Lower leg skin (tissue), 3 donors: ENCODE results near the gene NR1D2.

Source experiments
- POLR2A ChIP-seq, 2 donors: fragments of 450-650 bp; IDR thresholded peaks; one replicate each; pipeline ENCODE4 v1.6.1; 2016 to 2017; ENCODE audit warnings: antibody characterized with exemption in 2 of 2, mild to moderate bottlenecking in 1 of 2, moderate library complexity in 1 of 2
- TF ChIP-seq, protein P1 (sequence below), 3 donors: fragments of 450-650 bp; IDR thresholded peaks; one replicate each; pipeline ENCODE4 v1.5.1; 2016; ENCODE audit warnings: antibody characterized with exemption in 3 of 3, mild to moderate bottlenecking in 3 of 3, moderate library complexity in 2 of 3

- TF ChIP-seq, protein P1, sequence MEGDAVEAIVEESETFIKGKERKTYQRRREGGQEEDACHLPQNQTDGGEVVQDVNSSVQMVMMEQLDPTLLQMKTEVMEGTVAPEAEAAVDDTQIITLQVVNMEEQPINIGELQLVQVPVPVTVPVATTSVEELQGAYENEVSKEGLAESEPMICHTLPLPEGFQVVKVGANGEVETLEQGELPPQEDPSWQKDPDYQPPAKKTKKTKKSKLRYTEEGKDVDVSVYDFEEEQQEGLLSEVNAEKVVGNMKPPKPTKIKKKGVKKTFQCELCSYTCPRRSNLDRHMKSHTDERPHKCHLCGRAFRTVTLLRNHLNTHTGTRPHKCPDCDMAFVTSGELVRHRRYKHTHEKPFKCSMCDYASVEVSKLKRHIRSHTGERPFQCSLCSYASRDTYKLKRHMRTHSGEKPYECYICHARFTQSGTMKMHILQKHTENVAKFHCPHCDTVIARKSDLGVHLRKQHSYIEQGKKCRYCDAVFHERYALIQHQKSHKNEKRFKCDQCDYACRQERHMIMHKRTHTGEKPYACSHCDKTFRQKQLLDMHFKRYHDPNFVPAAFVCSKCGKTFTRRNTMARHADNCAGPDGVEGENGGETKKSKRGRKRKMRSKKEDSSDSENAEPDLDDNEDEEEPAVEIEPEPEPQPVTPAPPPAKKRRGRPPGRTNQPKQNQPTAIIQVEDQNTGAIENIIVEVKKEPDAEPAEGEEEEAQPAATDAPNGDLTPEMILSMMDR (IDR thresholded peaks at IDR 0.05) = no peak
- no peak for TF ChIP-seq POLR2A (IDR thresholded peaks at IDR 0.05)
Measured at GRCh38 chr3:23964537-23965235, 19.6 kb downstream of the NR1D2 start.
